Panc1 (cell line): ENCODE measurements around the gene APEH. TPM values are rescaled to one million over a fixed set of nuclear protein-coding genes. Genes with fewer than 3 reads are reported as not detected.

ENCODE experiments used
- ATAC-seq: fragments of 200-7000 bp; cut with Tn5 transposase; 2 replicates; pipeline ENCODE4 v1.9.1; 2020; ENCODE audit warnings: mild to moderate bottlenecking, moderate library complexity
- BruUV-seq: library from RNA; stranded (reverse); fragments of 400-500 nt; replicated peaks from 2 replicates; lab custom pipeline; 2021; lab: Mats Ljungman, UMichigan
- CTCF ChIA-PET: fragments of 300-600 bp; sonication (Branson Sonifier 250); formaldehyde crosslinking; loops from one replicate; lab custom pipeline; 2022; ENCODE audit warnings: antibody characterized with exemption; lab: Charles Lee
- POLR2A ChIA-PET: fragments of 300-600 bp; sonication (Branson Sonifier 250); formaldehyde crosslinking; loops from one replicate; lab custom pipeline; 2022; ENCODE audit warnings: antibody characterized with exemption; lab: Charles Lee
- DNase-seq: peaks from one replicate; pipeline ENCODE4 v3.0.0-alpha.2; 2010; ENCODE audit warnings: low read depth, low spot score
- H3K27ac ChIP-seq: 2 replicates; pipeline ENCODE4 v1.5.1; 2011; ENCODE audit warnings: mild to moderate bottlenecking, low read length, inconsistent platforms
- H3K27me3 ChIP-seq: fragments of 200-500 bp; sonication (Bioruptor generic); 2 replicates; pipeline ENCODE4 v1.6.0; 2014; ENCODE audit warnings: low read length, inconsistent platforms; ENCODE audit not compliant: control insufficient read depth, insufficient read depth
- H3K36me3 ChIP-seq: fragments of 200-500 bp; sonication (Bioruptor generic); 2 replicates; pipeline ENCODE4 v1.5.1; 2014; ENCODE audit warnings: inconsistent platforms, mild to moderate bottlenecking, low read length, moderate library complexity; ENCODE audit not compliant: control insufficient read depth, insufficient read depth
- H3K4me1 ChIP-seq: 2 replicates; pipeline ENCODE4 v1.5.1; 2011; ENCODE audit warnings: inconsistent platforms, mild to moderate bottlenecking, low read length, moderate library complexity; ENCODE audit not compliant: control insufficient read depth, insufficient read depth
- H3K4me3 ChIP-seq, 2 experiments: 2 replicates each; pipeline ENCODE4 v1.5.1; 2011 to 2012; ENCODE audit warnings: low read depth in 2 of 2, low read length in 2 of 2, mild to moderate bottlenecking in 2 of 2, inconsistent platforms in 1 of 2, moderate library complexity in 1 of 2
- H3K9me3 ChIP-seq: fragments of 200-500 bp; sonication (Bioruptor generic); 2 replicates; pipeline ENCODE4 v1.5.1; 2014; ENCODE audit warnings: low read depth, mild to moderate bottlenecking, inconsistent platforms, low read length, moderate library complexity; ENCODE audit not compliant: control insufficient read depth, insufficient read depth
- POLR2AphosphoS5 ChIP-seq: IDR thresholded peaks from 2 replicates; pipeline ENCODE4 v1.6.1; 2012; ENCODE audit warnings: mild to moderate bottlenecking, low read depth, low read length, moderate library complexity
- SIN3A ChIP-seq: IDR thresholded peaks from 2 replicates; pipeline ENCODE4 v1.6.1; 2012; ENCODE audit warnings: low read depth, mild to moderate bottlenecking, low read length, moderate library complexity, borderline replicate concordance; ENCODE audit not compliant: insufficient read depth
- TCF7L2 ChIP-seq: IDR thresholded peaks from 2 replicates; pipeline ENCODE4 v1.6.1; 2011; ENCODE audit warnings: mild to moderate bottlenecking, low read depth, low read length, inconsistent platforms
- in situ Hi-C: cut with HindIII; loops from 2 replicates; pipeline ENCODE4 v1.10.0; 2016; ENCODE audit warnings: low sequenced_read_pairs, low pct_unique_long_range_greater_than_20kb
- intact Hi-C: fragments of 100-400 bp; cut with micrococcal nuclease; formaldehyde crosslinking; loops from one replicate; pipeline ENCODE4 v1.10.0; 2022; ENCODE audit not compliant: unreplicated experiment
- total RNA-seq: library from RNA; stranded (reverse); gene quantifications from one replicate; pipeline ENCODE4 v1.2.1, GENCODE V29; 2021; ENCODE audit not compliant: unreplicated experiment
- TF ChIP-seq, protein P1 (sequence below), 2 experiments: IDR thresholded peaks; 2 replicates each; pipeline ENCODE4 v1.6.1; 2011 to 2012; ENCODE audit warnings: low read depth in 2 of 2, control low read depth in 1 of 2, low read length in 1 of 2, mild to moderate bottlenecking in 1 of 2, moderate library complexity in 1 of 2; ENCODE audit not compliant: insufficient read depth in 1 of 2
- TF ChIP-seq, protein P2 (sequence below): fragments of 450-650 bp; IDR thresholded peaks from 2 replicates; pipeline ENCODE4 v1.5.1; 2017; ENCODE audit warnings: mild to moderate bottlenecking

The APEH gene
- total RNA-seq, 1 experiment from 2014 or later, result 131 TPM

DNA sequence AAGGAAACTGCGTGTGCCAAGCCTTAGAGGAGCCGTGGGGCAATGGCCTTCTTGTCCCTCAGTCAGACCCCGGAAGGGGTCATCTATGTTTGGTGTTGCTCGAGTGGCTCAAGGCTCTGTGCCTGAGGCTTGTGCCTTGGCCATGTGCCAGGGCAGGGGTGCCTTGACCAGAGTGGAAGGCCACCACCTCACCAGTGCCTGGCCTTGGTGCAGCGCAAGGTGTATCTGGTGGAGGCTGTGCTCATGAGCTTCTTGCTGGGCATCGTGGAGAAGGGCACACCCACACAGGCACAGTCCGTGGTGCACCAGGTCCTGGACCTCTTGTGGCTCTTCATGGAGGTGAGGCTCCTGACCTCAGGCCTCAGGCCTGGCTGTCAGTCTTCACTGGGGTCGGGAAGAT is 25.9 kb downstream of the APEH start:
- Histone ChIP-seq H3K4me3 (no peak overlapping the region), H3K27me3 (no peaks in the 10 kb centered on the region), H3K27ac (no peak overlapping the region), H3K36me3 (no peaks in the 10 kb centered on the region), H3K9me3 (no peaks in the 10 kb centered on the region), H3K4me1 (no peaks in the 10 kb centered on the region)
- ATAC-seq (no peak), DNase-seq (no peak)
- in situ Hi-C loops (no loop called here), intact Hi-C loops (no loop called here)
- POLR2A ChIA-PET, result no interaction called here
- CTCF ChIA-PET, result no interaction called here
- BruUV-seq, result no TSS peak
- TF ChIP-seq, protein P1, sequence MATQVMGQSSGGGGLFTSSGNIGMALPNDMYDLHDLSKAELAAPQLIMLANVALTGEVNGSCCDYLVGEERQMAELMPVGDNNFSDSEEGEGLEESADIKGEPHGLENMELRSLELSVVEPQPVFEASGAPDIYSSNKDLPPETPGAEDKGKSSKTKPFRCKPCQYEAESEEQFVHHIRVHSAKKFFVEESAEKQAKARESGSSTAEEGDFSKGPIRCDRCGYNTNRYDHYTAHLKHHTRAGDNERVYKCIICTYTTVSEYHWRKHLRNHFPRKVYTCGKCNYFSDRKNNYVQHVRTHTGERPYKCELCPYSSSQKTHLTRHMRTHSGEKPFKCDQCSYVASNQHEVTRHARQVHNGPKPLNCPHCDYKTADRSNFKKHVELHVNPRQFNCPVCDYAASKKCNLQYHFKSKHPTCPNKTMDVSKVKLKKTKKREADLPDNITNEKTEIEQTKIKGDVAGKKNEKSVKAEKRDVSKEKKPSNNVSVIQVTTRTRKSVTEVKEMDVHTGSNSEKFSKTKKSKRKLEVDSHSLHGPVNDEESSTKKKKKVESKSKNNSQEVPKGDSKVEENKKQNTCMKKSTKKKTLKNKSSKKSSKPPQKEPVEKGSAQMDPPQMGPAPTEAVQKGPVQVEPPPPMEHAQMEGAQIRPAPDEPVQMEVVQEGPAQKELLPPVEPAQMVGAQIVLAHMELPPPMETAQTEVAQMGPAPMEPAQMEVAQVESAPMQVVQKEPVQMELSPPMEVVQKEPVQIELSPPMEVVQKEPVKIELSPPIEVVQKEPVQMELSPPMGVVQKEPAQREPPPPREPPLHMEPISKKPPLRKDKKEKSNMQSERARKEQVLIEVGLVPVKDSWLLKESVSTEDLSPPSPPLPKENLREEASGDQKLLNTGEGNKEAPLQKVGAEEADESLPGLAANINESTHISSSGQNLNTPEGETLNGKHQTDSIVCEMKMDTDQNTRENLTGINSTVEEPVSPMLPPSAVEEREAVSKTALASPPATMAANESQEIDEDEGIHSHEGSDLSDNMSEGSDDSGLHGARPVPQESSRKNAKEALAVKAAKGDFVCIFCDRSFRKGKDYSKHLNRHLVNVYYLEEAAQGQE (IDR thresholded peaks at IDR 0.05; ENCODE audit: insufficient read depth in 1 of 2, low read depth in 2 of 2, low read length in 1 of 2), result no peak
- TF ChIP-seq TCF7L2 (no peak), POLR2AphosphoS5 (no peak), SIN3A (no peak)
- TF ChIP-seq, protein P2, sequence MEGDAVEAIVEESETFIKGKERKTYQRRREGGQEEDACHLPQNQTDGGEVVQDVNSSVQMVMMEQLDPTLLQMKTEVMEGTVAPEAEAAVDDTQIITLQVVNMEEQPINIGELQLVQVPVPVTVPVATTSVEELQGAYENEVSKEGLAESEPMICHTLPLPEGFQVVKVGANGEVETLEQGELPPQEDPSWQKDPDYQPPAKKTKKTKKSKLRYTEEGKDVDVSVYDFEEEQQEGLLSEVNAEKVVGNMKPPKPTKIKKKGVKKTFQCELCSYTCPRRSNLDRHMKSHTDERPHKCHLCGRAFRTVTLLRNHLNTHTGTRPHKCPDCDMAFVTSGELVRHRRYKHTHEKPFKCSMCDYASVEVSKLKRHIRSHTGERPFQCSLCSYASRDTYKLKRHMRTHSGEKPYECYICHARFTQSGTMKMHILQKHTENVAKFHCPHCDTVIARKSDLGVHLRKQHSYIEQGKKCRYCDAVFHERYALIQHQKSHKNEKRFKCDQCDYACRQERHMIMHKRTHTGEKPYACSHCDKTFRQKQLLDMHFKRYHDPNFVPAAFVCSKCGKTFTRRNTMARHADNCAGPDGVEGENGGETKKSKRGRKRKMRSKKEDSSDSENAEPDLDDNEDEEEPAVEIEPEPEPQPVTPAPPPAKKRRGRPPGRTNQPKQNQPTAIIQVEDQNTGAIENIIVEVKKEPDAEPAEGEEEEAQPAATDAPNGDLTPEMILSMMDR, result no peak

DNA sequence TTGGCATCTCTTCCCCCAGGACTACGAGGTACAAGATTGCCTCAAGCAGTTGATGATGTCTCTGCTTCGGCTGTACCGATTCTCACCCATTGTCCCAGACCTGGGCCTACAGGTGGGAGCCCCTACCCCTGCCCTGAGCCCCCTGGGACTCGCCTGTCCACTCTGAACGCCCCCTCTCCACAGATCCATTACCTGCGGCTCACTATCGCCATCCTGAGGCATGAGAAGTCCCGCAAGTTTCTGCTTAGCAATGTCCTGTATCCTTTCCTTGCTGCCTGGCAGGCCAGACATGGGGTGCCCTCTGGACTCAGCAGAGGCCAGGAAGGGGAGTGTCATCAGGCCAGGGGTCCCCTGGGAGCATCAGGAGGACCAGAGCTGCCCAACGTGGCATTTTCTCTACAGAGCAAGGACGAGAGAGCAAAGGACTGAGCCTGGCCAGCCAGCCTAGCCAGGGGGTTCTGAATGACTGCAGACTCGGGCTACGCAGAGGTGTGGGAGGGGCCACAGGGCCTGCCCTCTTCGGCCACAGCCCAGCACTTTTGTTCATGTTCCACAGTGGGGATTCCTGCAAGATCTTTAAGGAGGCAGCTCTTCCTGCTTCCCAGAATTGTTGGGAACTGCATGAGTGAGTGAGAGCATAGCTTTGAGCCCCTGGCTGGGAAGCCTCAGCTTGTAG is 26.4 kb downstream of the APEH start:
- TF ChIP-seq, protein P2, result no peak; the same call in 1 of the 2 replicates
- no TSS peak for BruUV-seq
- no peak for DNase-seq
- Histone ChIP-seq H3K4me3 (no peak overlapping the region), H3K27ac (no peak overlapping the region), H3K36me3 (no peaks in the 10 kb centered on the region), H3K9me3 (no peaks in the 10 kb centered on the region), H3K4me1 (no peaks in the 10 kb centered on the region), H3K27me3 (no peaks in the 10 kb centered on the region)
- in situ Hi-C loops, result no loop called here
- no peak for ATAC-seq
- POLR2A ChIA-PET, result interaction anchor here (0.6 kb wide), 1 partner anchor 194 kb away, joined by 3 read pairs; no protein-coding TSS in a partner anchor
- intact Hi-C loops, result no loop called here
- CTCF ChIA-PET, result interaction anchor here (0.6 to 1.1 kb wide), 3 partner anchors 86 to 161 kb away, joined by 3 to 6 read pairs (median 4); partner anchors contain the start of gene IP6K1
